H1 (cell line): ENCODE data around the gene UGT1A8. TPM values are rescaled to one million over a fixed set of nuclear protein-coding genes. Genes with fewer than 3 reads are reported as not detected.

Experiments used
- CTCF ChIA-PET: fragments of 300-600 bp; sonication (Branson Sonifier 250); formaldehyde crosslinking; loops from one replicate; lab custom pipeline; 2021; ENCODE audit not compliant: partially characterized antibody; lab: Charles Lee
- POLR2A ChIA-PET: fragments of 300-600 bp; sonication (Branson Sonifier 250); formaldehyde crosslinking; loops from one replicate; lab custom pipeline; 2021; ENCODE audit warnings: inconsistent platforms; ENCODE audit not compliant: partially characterized antibody; lab: Charles Lee
- DNase-seq, 2 experiments: peaks; one replicate each; pipeline versions ENCODE4 v3.0.0 to v3.0.0-alpha.2; 2010 to 2022; ENCODE audit warnings: low spot score in 2 of 2, low read depth in 1 of 2, mixed read lengths in 1 of 2
- FAIRE-seq: peaks from 2 replicates; lab custom pipeline; 2011; peaks lifted over from hg19 to GRCh38; lab: Jason Lieb, UNC
- H2AFZ ChIP-seq: 2 replicates; pipeline ENCODE4 v1.8.1; 2012; ENCODE audit warnings: low read length, inconsistent platforms
- H2AK5ac ChIP-seq: 2 replicates; pipeline ENCODE4 v1.6.1; 2013; ENCODE audit warnings: low read depth, low read length
- H2BK120ac ChIP-seq: replicated peaks from 2 replicates; pipeline ENCODE3; 2013; ENCODE audit warnings: low read depth, low read length, inconsistent platforms
- H2BK12ac ChIP-seq: 2 replicates; pipeline ENCODE4 v1.6.1; 2013; ENCODE audit warnings: low read depth, low read length
- H2BK15ac ChIP-seq: 2 replicates; pipeline ENCODE4 v1.6.1; 2013; ENCODE audit warnings: low read length
- H2BK20ac ChIP-seq: 2 replicates; pipeline ENCODE4 v1.6.1; 2013; ENCODE audit warnings: low read length
- H2BK5ac ChIP-seq: 2 replicates; pipeline ENCODE4 v1.6.1; 2013; ENCODE audit warnings: low read depth, low read length
- H3K14ac ChIP-seq: 2 replicates; pipeline ENCODE4 v1.6.1; 2013; ENCODE audit warnings: inconsistent platforms; ENCODE audit not compliant: insufficient read length
- H3K18ac ChIP-seq: 2 replicates; pipeline ENCODE4 v1.6.1; 2013; ENCODE audit warnings: low read length; ENCODE audit errors: extremely low read depth
- H3K23ac ChIP-seq: 2 replicates; pipeline ENCODE4 v1.6.1; 2013; ENCODE audit warnings: inconsistent platforms; ENCODE audit not compliant: insufficient read length
- H3K23me2 ChIP-seq: 2 replicates; pipeline ENCODE4 v1.6.1; 2013; ENCODE audit warnings: low read depth, low read length
- H3K27ac ChIP-seq: 2 replicates; pipeline ENCODE4 v1.6.1; 2011; ENCODE audit warnings: low read depth, low read length, inconsistent platforms
- H3K27me3 ChIP-seq, 4 experiments: replicated peaks in 1 of 4; 1 replicate in 1 of 4; 2 replicates in 3 of 4; pipeline versions ENCODE4 v1.6.1 to v1.8.1; 2011 to 2013; ENCODE audit warnings: low read length in 3 of 4, mild to moderate bottlenecking in 3 of 4, inconsistent platforms in 2 of 4, mixed read lengths in 2 of 4, moderate library complexity in 1 of 4; ENCODE audit not compliant: control insufficient read depth in 3 of 4, insufficient read depth in 3 of 4; ENCODE audit errors: extremely low read depth in 1 of 4
- H3K36me3 ChIP-seq, 4 experiments: 2 replicates each; pipeline versions ENCODE4 v1.6.1 to v1.8.1; 2011 to 2013; ENCODE audit warnings: mild to moderate bottlenecking in 4 of 4, low read length in 3 of 4, moderate library complexity in 2 of 4, control low read depth in 1 of 4, inconsistent platforms in 1 of 4; ENCODE audit not compliant: insufficient read depth in 4 of 4, control insufficient read depth in 2 of 4
- H3K4ac ChIP-seq: replicated peaks from 2 replicates; pipeline ENCODE3; 2013; ENCODE audit warnings: low read length, low read depth, mixed read lengths, inconsistent platforms; ENCODE audit not compliant: insufficient read length
- H3K4me1 ChIP-seq, 4 experiments: replicated peaks in 1 of 4; 1 replicate in 1 of 4; 2 replicates in 3 of 4; pipeline versions ENCODE4 v1.6.1 to v1.8.1; 2011 to 2013; ENCODE audit warnings: low read length in 3 of 4, inconsistent platforms in 2 of 4, mixed read lengths in 1 of 4; ENCODE audit not compliant: insufficient read depth in 4 of 4, control insufficient read depth in 3 of 4
- H3K4me2 ChIP-seq, 2 experiments: 2 replicates each; pipeline versions ENCODE4 v1.6.1 to v1.8.1; 2011 to 2013; ENCODE audit warnings: low read depth in 2 of 2, low read length in 2 of 2, control low read depth in 1 of 2, inconsistent platforms in 1 of 2, mild to moderate bottlenecking in 1 of 2; ENCODE audit not compliant: insufficient read depth in 1 of 2
- H3K4me3 ChIP-seq, 4 experiments: fragments of 200-600, 300-600 bp in 1 of 4; sonication (generic), shearing (Covaris generic), sonication (Bioruptor Twin) in 1 of 4; 2 replicates each; pipeline versions ENCODE4 v1.5.1 to v1.8.1; 2011 to 2016; ENCODE audit warnings: low read length in 4 of 4, low read depth in 3 of 4, control low read depth in 2 of 4, inconsistent platforms in 2 of 4, mild to moderate bottlenecking in 2 of 4, mixed read lengths in 1 of 4, moderate library complexity in 1 of 4; ENCODE audit not compliant: insufficient read depth in 2 of 4; ENCODE audit errors: extremely low read depth in 1 of 4
- H3K56ac ChIP-seq: replicated peaks from 2 replicates; pipeline ENCODE3; 2013; ENCODE audit warnings: low read depth, mild to moderate bottlenecking, mixed read lengths, low read length, inconsistent platforms; ENCODE audit not compliant: insufficient read length
- H3K79me1 ChIP-seq: 2 replicates; pipeline ENCODE4 v1.6.1; 2013; ENCODE audit warnings: low read depth, low read length, control low read depth
- H3K79me2 ChIP-seq, 2 experiments: 2 replicates each; pipeline versions ENCODE4 v1.6.1 to v1.8.1; 2012 to 2013; ENCODE audit warnings: low read length in 2 of 2, mild to moderate bottlenecking in 2 of 2, inconsistent platforms in 1 of 2; ENCODE audit not compliant: insufficient read depth in 2 of 2, control insufficient read depth in 1 of 2
- H3K9ac ChIP-seq, 4 experiments: replicated peaks in 1 of 4; 1 replicate in 1 of 4; 2 replicates in 3 of 4; pipeline versions ENCODE4 v1.6.1 to v1.8.1; 2011 to 2013; ENCODE audit warnings: low read depth in 3 of 4, low read length in 3 of 4, control low read depth in 2 of 4, mild to moderate bottlenecking in 2 of 4, moderate library complexity in 2 of 4, inconsistent platforms in 1 of 4; ENCODE audit errors: extremely low read depth in 1 of 4
- H3K9me3 ChIP-seq, 2 experiments: 2 replicates each; pipeline versions ENCODE4 v1.6.1 to v1.8.1; 2012 to 2013; ENCODE audit warnings: mild to moderate bottlenecking in 2 of 2, moderate library complexity in 2 of 2, control low read depth in 1 of 2, inconsistent platforms in 1 of 2, low read depth in 1 of 2, low read length in 1 of 2, mixed read lengths in 1 of 2; ENCODE audit not compliant: insufficient read depth in 2 of 2
- H4K20me1 ChIP-seq, 2 experiments: replicated peaks in 1 of 2; 2 replicates each; pipeline versions ENCODE3 to v1.8.1; 2011 to 2013; ENCODE audit warnings: inconsistent platforms in 2 of 2, low read length in 2 of 2, mild to moderate bottlenecking in 1 of 2; ENCODE audit not compliant: insufficient read depth in 2 of 2, control insufficient read depth in 1 of 2
- H4K5ac ChIP-seq: 2 replicates; pipeline ENCODE4 v1.6.1; 2013; ENCODE audit warnings: low read length, low read depth, mixed read lengths, inconsistent platforms; ENCODE audit not compliant: insufficient read length
- H4K8ac ChIP-seq: 2 replicates; pipeline ENCODE4 v1.8.0; 2013; ENCODE audit warnings: mild to moderate bottlenecking, moderate library complexity, low read length, inconsistent platforms; ENCODE audit not compliant: insufficient read depth; ENCODE audit errors: extremely low read depth
- H4K91ac ChIP-seq: replicated peaks from 2 replicates; pipeline ENCODE3; 2013; ENCODE audit warnings: low read length, mixed read lengths, inconsistent platforms; ENCODE audit not compliant: insufficient read length
- CBX5 ChIP-seq: fragments of 300-800, 300-1000 bp; sonication (generic); IDR thresholded peaks from 2 replicates; pipeline ENCODE4 v1.7.1; 2016; ENCODE audit warnings: antibody characterized with exemption, low read length, low read depth
- CHD1 ChIP-seq: IDR thresholded peaks from 2 replicates; pipeline ENCODE4 v1.6.1; 2012; ENCODE audit warnings: low read depth, low read length, improper control_type of control experiment
- CHD2 ChIP-seq: IDR thresholded peaks from 2 replicates; pipeline ENCODE4 v1.6.1; 2012; ENCODE audit warnings: low read length, improper control_type of control experiment
- CREB1 ChIP-seq: IDR thresholded peaks from 2 replicates; pipeline ENCODE4 v1.6.1; 2012; ENCODE audit warnings: inconsistent platforms
- EP300 ChIP-seq, 2 experiments: IDR thresholded peaks; 1 replicate in 1 of 2; 2 replicates in 1 of 2; pipeline ENCODE4 v1.6.1; 2011 to 2012; ENCODE audit warnings: low read depth in 2 of 2, low read length in 2 of 2, mild to moderate bottlenecking in 2 of 2, borderline replicate concordance in 1 of 2, inconsistent platforms in 1 of 2, moderate library complexity in 1 of 2
- EZH2 ChIP-seq: fragments of 200-600 bp; sonication (generic); IDR thresholded peaks from 2 replicates; pipeline ENCODE4 v1.7.1; 2012; ENCODE audit warnings: low read depth, mild to moderate bottlenecking, moderate library complexity, low read length, inconsistent platforms; ENCODE audit not compliant: severe bottlenecking
- FOSL1 ChIP-seq: IDR thresholded peaks from 2 replicates; pipeline ENCODE4 v1.6.1; 2011; ENCODE audit warnings: mild to moderate bottlenecking, low read depth, low read length, moderate library complexity; ENCODE audit not compliant: insufficient read depth
- GABPA ChIP-seq: IDR thresholded peaks from 2 replicates; pipeline ENCODE4 v1.6.1; 2011; ENCODE audit warnings: mild to moderate bottlenecking, low read length, moderate library complexity, borderline replicate concordance; ENCODE audit not compliant: insufficient read depth
- MAFK ChIP-seq: IDR thresholded peaks from 2 replicates; pipeline ENCODE4 v1.6.1; 2012; ENCODE audit warnings: low read depth, mild to moderate bottlenecking, improper control_type of control experiment, low read length
- MAX ChIP-seq: IDR thresholded peaks from 2 replicates; pipeline ENCODE4 v1.6.1; 2012; ENCODE audit warnings: inconsistent platforms
- SIN3A ChIP-seq, 2 experiments: IDR thresholded peaks in 1 of 2; conservative IDR thresholded peaks in 1 of 2; 2 replicates each; pipeline ENCODE4 v1.6.1; 2011 to 2012; ENCODE audit warnings: low read length in 2 of 2, improper control_type of control experiment in 1 of 2, low read depth in 1 of 2, mild to moderate bottlenecking in 1 of 2
- USF2 ChIP-seq: IDR thresholded peaks from 2 replicates; pipeline ENCODE4 v1.6.1; 2011; ENCODE audit warnings: low read length, improper control_type of control experiment
- YY1 ChIP-seq: IDR thresholded peaks from 2 replicates; pipeline ENCODE4 v1.6.1; 2011; ENCODE audit warnings: low read depth, mild to moderate bottlenecking, low read length
- WGBS, 2 experiments: shearing (Covaris generic) in 1 of 2; methylation state at CpG; one replicate each; pipeline versions ENCODE4 v1.1.6 to v1.1.7; 2013 to 2015; ENCODE audit warnings: low lambda C conversion rate in 2 of 2, mixed read lengths in 2 of 2, inconsistent platforms in 1 of 2, low coverage in 1 of 2, missing lambda C conversion rate in 1 of 2; ENCODE audit not compliant: insufficient replicate concordance in 2 of 2, insufficient coverage in 1 of 2, insufficient read length in 1 of 2; ENCODE audit errors: extremely low coverage in 1 of 2, missing lambda C conversion rate in 1 of 2; 5-methylcytosine and 5-hydroxymethylcytosine counted together
- polyA plus RNA-seq, 7 experiments: library from polyadenylated mRNA; depleted of rRNA in 3 of 7; stranded (reverse) in 5 of 7; unstranded in 2 of 7; fragments of >200 nt in 5 of 7; fragments of 200-250 nt in 2 of 7; gene quantifications; 1 replicate in 5 of 7; 2 replicates in 1 of 7; 4 replicates in 1 of 7; pipeline versions ENCODE4 v1.2.1 to v1.2.3, GENCODE V29; 2011 to 2013; ENCODE audit warnings: missing spikeins in 2 of 7, mixed read lengths in 2 of 7
- total RNA-seq: library from RNA; stranded (reverse); fragmentation: NEBNext Ultra II Directional; extraction: Animal tissue kit (Norgen Biotek cat#: 25700); gene quantifications from 2 replicates; pipeline ENCODE4 v1.2.1, GENCODE V29; 2021

The UGT1A8 gene
- total and polyA plus RNA-seq, 2 of the 8 experiments (the other 6 are each of a cell fraction or from before 2014, with no cell fraction given) = not detected

- Histone ChIP-seq H4K20me1 (no peaks in the 10 kb centered on the region), H3K56ac (no peak overlapping the region), H4K5ac (no peak overlapping the region), H3K23me2 (peaks cover 2% of the 10 kb centered on the region; the same call in 1 of the 2 replicates), H3K23ac (no peak overlapping the region), H2AFZ (no peak overlapping the region), H3K4me3 (no peak overlapping the region), H3K79me2 (no peaks in the 10 kb centered on the region), H2BK12ac (no peak overlapping the region), H3K79me1 (no peaks in the 10 kb centered on the region), H2AK5ac (no peak overlapping the region), H3K4me1 (no peaks in the 10 kb centered on the region), H2BK20ac (no peak overlapping the region), H3K9me3 (peaks cover 12 to 13% of the 10 kb centered on the region in 2 experiments; a peak in 3 of 4 replicates), H3K4me2 (no peak overlapping the region), H3K14ac (no peak overlapping the region), H3K36me3 (no peaks in the 10 kb centered on the region), H3K4ac (no peak overlapping the region), H3K9ac (no peak overlapping the region), H4K91ac (no peak overlapping the region), H2BK15ac (no peak overlapping the region), H2BK120ac (no peak overlapping the region), H3K27me3 (no peaks in the 10 kb centered on the region), H3K27ac (no peak overlapping the region), H3K18ac (no peak overlapping the region), H4K8ac (no peak overlapping the region), H2BK5ac (no peak overlapping the region)
- TF ChIP-seq USF2 = no peak
- TF ChIP-seq EP300 (IDR thresholded peaks at IDR 0.05; ENCODE audit: borderline replicate concordance in 1 of 2, low read depth in 2 of 2, low read length in 2 of 2) = no peak
- TF ChIP-seq YY1 = no peak
- no peak for TF ChIP-seq MAFK
- no peak for TF ChIP-seq MAX
- TF ChIP-seq CBX5 = no peak
- TF ChIP-seq FOSL1 = no peak
- no peak for TF ChIP-seq SIN3A (conservative IDR thresholded peaks at IDR 0.05 in 1 of 2, IDR thresholded peaks at IDR 0.05 in 1 of 2; ENCODE audit: low read depth in 1 of 2, low read length in 2 of 2)
- TF ChIP-seq GABPA = no peak
- no peak for TF ChIP-seq EZH2
- TF ChIP-seq CHD2 = no peak
- no peak for TF ChIP-seq CHD1
- TF ChIP-seq CREB1 = no peak
- DNase-seq (no peak), FAIRE-seq (no peak)
- 84% methylated on average over 6 of the region's 6 CpGs; no CpG with 5 or more reads in 1 of the 2 experiments for WGBS, 2 experiments
- CTCF ChIA-PET = no interaction called here
- POLR2A ChIA-PET = no interaction called here
These were observed 158.0 kb downstream of the UGT1A8 start for GRCh38 chr2:233775414-233775813.
